ENCODE results near the gene SMG6.

SMG6 gene

DNA sequence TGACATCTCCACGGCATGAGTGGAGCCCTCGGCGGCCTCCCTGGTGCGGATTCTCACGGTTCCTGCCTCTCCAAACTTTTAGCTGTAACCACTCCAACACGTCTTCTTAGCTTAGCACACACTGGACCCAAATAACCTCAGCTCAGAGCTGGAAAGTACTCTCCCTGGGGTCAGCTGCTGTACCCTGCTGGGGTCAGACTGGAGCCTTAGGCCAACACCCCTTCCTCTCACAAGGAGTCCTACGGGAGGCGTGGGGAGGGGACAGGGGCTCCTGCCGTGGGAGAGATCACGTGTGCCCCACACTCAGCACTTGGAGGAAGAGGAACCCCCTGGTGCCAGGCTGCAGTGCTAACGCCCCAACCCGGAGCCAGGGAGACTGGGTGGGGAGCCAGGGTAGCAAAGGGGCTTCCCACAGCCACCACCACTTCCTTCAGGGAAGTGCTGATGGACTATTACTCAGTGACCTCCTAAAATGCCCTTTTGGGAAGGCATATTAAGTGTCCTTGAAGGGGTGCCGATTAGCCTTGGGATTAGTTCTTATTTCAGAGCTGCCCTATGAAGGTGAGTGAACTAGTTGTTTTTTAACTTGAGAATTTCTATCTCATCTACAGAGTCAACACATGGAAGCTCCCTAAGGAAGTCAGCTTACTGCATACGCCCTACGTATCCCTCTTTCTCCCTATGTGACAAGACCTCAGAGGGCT, 124.6 kb downstream of the SMG6 start:
- Histone ChIP-seq H3K27ac (peak overlapping the region; percentile 57 to 77), H3K4me3 (no peak overlapping the region), H3K36me3 (no peaks in the 10 kb centered on the region), H3K4me1 (peaks cover 7 to 92% (median 73%) of the 10 kb centered on the region in 4 donors), H3K27me3 (no peaks in the 10 kb centered on the region), H3K9me3 (no peaks in the 10 kb centered on the region)
- peak in 1 of 2 donors; percentile 76 for DNase-seq
- TF ChIP-seq CTCF (IDR thresholded peaks at IDR 0.05) = no peak
- intact Hi-C loops (cut with DNase I; ENCODE audit: low total_unique reads) = no loop called here

GRCh38 chr17:2177235-2177811, 126.3 kb downstream of the SMG6 start:
- intact Hi-C loops (cut with DNase I; ENCODE audit: low total_unique reads) = no loop called here
- no peak overlapping the region for H3K4me3 ChIP-seq
- no peak for DNase-seq
- peaks cover 7 to 100% (median 84%) of the 10 kb centered on the region in 4 donors for H3K4me1 ChIP-seq
- no peaks in the 10 kb centered on the region for H3K36me3 ChIP-seq
- no peak overlapping the region for H3K27ac ChIP-seq
- no peaks in the 10 kb centered on the region for H3K27me3 ChIP-seq
- TF ChIP-seq CTCF (IDR thresholded peaks at IDR 0.05) = no peak
- H3K9me3 ChIP-seq = no peaks in the 10 kb centered on the region

GRCh38 chr17:2176499-2177169, 127.0 kb downstream of the SMG6 start:
- Histone ChIP-seq H3K4me3 (no peak overlapping the region), H3K4me1 (peaks cover 7 to 100% (median 83%) of the 10 kb centered on the region in 4 donors), H3K27me3 (no peaks in the 10 kb centered on the region), H3K27ac (no peak overlapping the region), H3K9me3 (no peaks in the 10 kb centered on the region), H3K36me3 (no peaks in the 10 kb centered on the region)
- no peak for TF ChIP-seq CTCF (IDR thresholded peaks at IDR 0.05)
- intact Hi-C loops (cut with DNase I; ENCODE audit: low total_unique reads) = no loop called here
- no peak for DNase-seq

- Histone ChIP-seq H3K9me3 (no peaks in the 10 kb centered on the region), H3K27ac (peak overlapping the region; percentile 55 to 70), H3K4me3 (no peak overlapping the region), H3K27me3 (no peaks in the 10 kb centered on the region), H3K4me1 (peaks cover 7 to 90% (median 71%) of the 10 kb centered on the region in 4 donors), H3K36me3 (peaks cover 0 to 7% (median 1%) of the 10 kb centered on the region in 3 donors)
- no peak for TF ChIP-seq CTCF (IDR thresholded peaks at IDR 0.05)
- no peak for DNase-seq
- intact Hi-C loops (cut with DNase I; ENCODE audit: low total_unique reads) = no loop called here
These were observed 128.3 kb downstream of the SMG6 start for GRCh38 chr17:2175294-2175628.

- H3K27me3 ChIP-seq = no peaks in the 10 kb centered on the region
- intact Hi-C loops (cut with DNase I; ENCODE audit: low total_unique reads) = no loop called here
- H3K27ac ChIP-seq = peak overlapping the region; percentile 55 to 70
- peak; percentile 55 to 84 for DNase-seq
- H3K9me3 ChIP-seq = no peaks in the 10 kb centered on the region
- no peak overlapping the region for H3K4me3 ChIP-seq
- no peak for TF ChIP-seq CTCF (IDR thresholded peaks at IDR 0.05)
- H3K4me1 ChIP-seq = peaks cover 7 to 84% (median 65%) of the 10 kb centered on the region in 4 donors
- peaks cover 4 to 13% (median 7%) of the 10 kb centered on the region in 3 donors for H3K36me3 ChIP-seq
These were observed 128.9 kb downstream of the SMG6 start for GRCh38 chr17:2174468-2175293.
